Stimulated activated CD4-positive, alpha-beta T cell treated with anti-CD3 and anti-CD28 coated beads, TNF-alpha, amount 100 ng/mL, for 1 hour (primary cell): ENCODE data around the gene NFIC.
"Not testable (repeated sequence)": the region's sequence is repeated elsewhere in the genome, so short reads cannot be mapped to it uniquely, and the experiment has no call there.

Source experiments
- DNase-seq, 3 donors: peaks; one replicate each; pipeline ENCODE4 v3.0.0-alpha.2; 2020; ENCODE audit warnings: low read depth in 3 of 3, low spot score in 1 of 3

The NFIC gene

DNA sequence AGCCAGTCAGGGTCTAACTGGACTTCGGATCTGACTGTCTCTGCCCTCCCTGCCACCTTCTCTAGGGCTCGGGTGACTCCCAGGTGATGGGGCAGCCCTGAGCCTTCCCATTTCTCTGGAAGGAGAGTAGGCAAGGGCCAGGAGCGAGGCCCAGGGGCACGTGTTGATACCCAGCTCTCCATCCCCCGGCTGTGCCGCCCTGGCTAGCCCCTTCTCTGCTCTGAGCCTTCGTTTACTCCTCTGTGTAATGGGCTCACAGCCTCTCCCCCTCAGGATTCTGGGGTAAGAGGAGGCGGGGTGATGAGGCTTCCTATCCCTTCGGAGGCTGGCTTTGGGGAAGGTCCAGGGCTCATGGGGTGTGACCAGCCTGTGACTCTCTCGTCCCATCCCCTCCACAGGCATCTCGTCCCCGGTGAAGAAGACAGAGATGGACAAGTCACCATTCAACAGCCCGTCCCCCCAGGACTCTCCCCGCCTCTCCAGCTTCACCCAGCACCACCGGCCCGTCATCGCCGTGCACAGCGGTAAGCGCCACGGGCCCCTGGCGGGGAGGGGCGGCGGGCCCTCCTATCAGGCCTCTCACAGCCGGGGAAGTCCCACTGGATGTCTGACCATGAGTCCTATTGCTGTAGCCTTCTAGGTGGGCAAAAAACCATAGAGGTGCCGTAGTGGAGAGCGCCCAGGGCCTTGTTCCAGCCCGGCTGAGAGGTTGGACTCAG, 82.4 kb downstream of the NFIC start:
- no peak for DNase-seq

DNA sequence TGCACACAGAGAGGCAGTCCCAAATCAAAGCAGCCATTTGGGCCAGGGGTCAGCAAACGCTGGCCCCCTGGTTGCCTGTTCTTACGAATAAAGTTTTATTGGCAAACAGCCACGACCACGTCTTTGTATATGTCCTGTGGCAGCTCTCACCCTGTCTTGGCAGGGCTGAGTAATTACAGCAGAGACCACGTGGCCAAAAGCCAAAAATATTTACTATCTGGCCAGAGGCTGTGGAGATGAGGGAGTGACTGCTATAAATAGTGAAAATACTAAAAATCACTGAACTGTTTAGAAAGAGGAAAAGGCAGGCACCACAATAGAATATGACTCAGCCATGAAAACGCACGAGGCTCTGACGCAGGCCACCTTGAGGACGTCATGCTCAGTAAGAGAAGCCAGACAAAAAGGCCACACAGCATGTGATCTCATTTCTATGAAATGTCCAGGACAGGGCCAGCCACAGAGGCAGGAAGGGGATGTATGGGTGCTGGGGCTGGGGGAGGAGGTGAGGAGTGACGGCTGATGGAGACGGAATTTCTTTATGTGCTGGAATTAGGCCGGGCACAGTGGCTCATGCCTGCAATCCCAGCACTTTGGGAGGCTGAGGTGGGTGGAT, 84.5 kb downstream of the NFIC start:
- no peak for DNase-seq

DNA sequence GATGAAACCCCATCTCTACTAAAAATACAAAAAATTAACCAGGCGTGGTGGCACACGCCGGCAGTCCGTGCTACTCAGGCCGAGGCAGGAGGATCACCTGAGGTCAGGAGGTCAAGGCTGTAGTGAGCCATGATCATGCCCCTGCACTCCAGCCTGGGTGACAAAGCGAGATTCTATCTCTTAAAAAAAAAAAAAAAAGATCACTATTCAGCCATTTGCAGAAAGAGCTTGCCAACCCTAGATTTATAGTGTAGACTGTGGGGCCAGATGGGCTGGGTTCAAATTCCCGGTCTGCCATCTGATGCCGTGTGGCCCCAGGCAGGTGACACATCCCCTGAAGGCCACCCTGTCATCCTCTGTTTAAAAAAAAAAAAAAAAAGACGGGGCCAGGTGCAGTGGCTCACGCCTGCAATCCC, 85.1 kb downstream of the NFIC start:
- no peak for DNase-seq

DNA sequence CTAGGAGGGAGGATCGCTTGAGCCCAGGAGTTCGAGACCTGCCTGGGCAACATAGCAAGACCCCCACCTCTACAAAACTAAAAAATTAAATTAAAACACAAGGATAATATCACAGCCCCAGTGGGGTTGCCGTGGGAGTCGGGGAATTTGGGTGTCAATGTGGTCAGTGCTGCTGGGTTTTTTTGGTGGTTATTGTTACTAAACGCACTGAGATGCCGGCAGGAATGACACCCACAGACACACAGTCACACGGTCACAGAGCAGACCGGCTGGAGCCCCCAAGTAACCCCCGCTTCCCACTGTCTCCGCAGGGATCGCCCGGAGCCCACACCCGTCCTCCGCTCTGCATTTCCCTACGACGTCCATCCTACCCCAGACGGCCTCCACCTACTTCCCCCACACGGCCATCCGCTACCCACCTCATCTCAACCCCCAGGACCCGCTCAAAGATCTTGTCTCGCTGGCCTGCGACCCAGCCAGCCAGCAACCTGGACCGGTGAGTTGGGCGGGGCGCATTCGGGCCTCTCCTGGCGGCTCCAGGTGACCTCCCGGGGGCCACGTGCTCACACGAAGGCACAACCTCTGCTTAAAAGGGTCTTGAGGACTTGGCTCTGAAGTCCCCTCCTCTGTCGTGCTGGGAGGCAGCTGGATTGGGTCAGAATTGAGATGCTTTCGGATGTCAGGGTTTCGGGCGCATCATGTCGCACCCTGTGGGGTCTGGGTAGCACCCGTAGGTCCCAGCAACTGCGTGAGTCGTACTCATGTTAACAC, 86.0 kb downstream of the NFIC start:
- no peak for DNase-seq

DNA sequence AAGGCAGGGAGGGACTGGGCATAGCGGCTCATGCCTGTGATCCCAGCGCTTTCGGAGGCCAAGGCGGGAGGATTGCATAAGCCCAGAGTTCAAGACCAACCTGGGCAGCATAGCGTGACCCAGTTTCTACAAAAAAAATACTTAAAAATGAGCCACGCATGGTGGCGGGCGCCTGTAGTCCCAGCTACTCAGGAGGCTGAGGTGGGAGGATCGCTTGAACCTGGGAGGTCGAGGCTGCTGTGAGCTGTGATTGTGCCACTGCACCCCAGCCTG, 86.5 kb downstream of the NFIC start:
- not testable (repeated sequence) for DNase-seq

DNA sequence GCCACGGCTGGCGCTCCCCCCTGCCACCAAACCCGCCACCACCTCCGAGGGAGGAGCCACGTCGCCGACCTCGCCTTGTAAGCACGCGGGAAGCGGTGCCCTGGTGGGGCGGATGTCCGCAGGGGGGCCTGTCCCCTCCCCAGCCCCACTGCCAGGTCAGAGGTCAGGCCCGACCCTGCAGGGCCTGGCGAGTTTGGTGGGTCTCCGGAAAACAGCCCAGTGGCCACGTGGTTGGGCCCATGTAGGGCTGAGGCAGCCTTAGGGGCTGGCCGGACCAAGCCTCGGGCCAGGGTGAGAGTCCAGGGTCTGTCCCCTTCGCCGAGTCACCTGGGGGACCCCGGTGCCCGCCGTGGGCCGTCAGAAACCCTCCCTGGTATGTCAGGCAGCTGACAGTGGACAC, 87.5 kb downstream of the NFIC start:
- no peak for DNase-seq

DNA sequence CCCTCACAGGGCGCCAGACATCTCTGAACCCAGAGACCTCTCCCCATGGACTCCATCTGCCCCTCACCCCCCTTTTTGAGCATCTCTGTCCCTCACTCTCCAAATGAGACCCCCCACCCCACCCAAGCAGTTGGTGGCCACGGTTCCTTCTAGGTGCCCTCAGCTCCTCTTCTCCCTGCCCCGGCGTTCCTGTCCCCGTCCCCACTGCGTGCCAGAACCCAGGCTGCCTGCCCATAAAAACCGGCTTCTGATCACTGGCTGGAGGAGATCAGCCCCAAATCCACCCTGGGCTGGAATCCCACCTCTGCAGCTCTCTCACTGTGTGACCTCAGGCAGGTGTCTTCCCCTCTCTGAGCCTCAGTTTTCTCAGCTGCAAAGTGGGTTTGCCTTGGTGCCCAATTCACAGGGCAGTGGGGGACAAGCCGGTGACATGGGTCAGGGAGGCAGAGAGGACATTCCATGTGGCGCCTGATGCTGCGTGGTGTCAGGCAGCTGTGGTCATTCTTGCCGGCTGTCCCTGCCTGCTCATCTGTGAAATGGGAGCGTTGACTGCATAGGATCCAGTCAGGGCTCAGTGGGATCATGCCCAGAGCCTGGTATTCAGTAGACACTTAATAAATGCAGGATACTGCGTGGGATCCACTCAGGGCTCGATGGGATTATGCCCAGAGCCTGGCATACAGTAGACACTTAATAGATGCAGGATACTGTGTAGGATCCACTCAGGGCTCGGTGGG, 88.4 kb downstream of the NFIC start:
- no peak for DNase-seq

DNA sequence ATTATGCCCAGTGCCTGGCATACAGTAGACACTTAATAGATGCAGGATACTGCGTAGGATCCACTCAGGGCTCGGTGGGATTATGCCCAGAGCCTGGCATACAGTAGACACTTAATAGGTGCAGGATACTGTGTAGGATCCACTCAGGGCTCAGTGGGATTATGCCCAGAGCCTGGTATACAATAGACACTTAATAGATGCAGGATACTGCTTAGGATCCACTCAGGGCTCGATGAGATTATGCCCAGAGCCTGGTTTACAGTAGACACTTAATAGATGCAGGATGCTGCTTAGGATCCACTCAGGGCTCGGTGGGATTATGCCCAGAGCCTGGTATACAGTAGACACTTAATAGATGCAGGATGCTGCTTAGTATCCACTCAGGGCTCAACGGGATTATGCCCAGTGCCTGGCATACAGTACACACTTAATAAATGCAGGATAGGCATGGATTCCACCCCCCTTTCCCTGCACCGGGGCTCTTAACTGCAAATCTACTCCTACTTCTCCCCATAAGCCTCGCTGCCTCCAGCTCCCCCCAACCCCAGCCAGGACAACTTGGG, 89.1 kb downstream of the NFIC start:
- no peak for DNase-seq

DNA sequence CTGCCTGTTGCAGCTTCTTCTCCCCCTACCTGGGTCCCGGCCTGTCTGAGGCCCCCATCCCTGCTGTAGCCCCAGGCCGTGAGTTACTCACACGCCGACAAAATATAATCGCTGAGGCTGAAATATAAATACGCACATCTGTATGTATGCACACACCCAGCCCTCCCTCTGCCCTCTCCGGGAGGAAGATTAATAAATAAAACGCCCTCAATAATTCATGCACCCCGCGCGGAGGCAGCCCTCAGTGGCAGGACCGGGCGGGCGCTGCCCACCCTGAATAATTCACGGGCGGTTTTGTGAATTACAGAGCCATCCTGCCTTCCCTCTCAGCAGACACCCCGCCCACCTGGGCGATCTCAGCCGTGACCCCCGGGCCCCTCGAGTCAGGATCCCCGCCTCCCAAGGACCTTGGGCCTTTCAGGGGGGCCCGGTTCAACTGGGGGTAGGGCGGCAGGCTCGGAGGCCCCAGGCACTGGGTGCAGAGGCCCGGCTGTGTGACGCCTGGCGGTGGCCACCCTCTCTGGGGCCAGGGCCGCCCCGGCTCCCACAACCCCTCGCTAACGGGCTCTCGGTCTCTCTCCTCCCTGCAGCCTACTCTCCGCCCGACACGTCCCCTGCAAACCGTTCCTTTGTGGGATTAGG, 89.7 kb downstream of the NFIC start:
- DNase-seq, result no peak

DNA sequence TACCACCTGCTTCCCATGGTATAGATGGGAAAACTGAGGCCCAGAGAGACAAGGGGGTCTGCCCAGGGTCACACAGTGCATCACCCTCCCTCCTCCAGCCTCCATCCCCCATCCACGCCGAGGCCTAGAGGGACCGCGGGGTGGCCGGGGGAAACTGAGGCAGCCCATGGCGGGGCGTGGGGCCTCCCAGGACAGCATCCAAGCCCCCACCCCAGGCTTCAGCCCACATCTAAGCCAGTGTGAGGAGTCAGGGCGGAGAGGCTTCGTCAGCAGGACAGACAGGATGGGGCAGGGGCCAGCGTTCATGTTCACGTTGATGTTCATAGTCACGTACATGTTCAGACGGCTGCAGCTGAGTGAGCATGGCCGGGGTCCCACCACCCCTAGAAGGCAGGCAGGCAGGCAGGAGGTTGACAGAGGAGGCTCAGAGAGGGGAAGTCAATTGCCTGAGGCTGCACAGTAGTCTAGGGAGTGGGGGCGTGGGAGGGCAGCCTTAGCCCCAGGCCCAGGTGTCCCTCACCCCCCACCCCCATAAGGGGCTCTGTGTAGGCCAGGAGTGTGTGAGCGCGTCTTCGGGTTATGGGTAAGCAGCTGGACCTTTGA, 90.6 kb downstream of the NFIC start:
- no peak for DNase-seq

DNA sequence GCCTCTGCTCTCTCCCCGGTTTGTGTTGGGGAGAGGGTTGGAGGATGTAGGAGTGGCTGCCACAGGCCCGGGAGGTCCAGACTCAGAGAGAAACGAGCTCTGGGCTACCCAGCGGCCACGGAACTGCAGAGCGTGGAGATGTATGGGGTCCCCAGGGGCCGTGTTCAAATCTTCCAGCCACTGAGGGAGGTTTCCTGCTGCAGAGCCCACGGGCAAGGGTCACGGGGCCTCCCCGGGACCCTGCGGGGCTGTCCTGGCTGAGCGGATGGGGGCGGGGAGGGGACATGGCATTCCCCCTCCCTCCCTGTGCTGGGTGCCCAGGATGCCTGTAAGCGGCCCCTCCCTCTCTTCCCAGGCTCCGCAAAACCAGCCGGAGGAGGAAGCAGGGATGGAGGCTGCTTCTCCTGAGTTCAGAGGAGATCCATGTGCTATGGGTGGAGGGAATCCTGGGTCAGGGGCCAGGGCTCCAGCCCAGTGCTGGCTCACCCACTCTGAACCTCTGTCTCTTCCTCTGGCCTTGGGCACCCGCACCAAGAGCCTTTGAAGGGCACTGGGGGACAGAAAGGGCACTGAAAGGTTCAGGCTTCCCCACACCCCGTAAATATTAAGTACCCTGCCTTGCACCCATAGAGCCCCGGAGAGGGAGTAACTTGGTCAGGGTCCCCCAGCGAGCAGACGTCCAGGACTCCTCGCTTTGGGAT, 91.3 kb downstream of the NFIC start:
- no peak for DNase-seq

DNA sequence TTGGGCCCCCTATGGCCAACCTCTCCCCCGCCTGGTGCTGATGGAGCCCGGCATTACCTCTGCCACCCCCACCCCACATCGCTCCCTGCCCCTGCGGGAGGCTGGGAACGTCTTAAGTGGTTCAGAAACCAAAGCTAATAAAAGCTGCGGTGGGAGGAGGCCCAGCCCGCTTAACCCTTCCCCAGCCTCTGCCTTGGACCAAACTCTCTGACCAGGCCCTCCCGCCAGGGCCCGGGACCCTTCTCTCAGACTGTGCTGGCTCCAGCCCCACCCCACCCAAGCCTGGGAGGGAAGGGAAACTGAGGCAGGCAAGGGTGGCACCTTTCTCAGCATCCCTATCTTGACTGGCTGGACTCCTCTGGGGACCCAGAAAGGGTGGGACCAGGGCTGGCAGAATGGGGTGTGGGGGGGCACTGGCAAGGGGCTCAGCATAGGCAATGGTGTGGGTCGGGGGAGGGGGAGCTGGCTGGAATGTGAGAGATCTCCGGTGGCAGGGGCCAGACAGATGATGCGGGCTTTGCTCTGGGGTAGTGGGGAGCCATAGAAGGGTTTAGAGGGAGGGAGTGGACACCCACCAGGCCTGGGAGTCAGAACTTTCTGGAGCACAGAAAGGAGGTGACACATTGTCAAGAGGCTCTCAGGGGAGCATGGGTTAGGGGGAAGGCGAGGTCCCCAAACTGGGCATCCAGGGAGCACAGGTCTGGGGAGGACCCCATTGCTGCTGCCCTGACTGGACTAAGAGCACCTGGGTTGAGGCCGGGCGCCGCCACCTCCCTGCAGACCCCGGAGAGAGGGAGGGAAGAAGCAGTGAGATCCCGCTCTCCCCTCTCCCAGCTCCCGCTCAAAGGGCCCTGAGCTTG, 92.1 kb downstream of the NFIC start:
- no peak for DNase-seq

DNA sequence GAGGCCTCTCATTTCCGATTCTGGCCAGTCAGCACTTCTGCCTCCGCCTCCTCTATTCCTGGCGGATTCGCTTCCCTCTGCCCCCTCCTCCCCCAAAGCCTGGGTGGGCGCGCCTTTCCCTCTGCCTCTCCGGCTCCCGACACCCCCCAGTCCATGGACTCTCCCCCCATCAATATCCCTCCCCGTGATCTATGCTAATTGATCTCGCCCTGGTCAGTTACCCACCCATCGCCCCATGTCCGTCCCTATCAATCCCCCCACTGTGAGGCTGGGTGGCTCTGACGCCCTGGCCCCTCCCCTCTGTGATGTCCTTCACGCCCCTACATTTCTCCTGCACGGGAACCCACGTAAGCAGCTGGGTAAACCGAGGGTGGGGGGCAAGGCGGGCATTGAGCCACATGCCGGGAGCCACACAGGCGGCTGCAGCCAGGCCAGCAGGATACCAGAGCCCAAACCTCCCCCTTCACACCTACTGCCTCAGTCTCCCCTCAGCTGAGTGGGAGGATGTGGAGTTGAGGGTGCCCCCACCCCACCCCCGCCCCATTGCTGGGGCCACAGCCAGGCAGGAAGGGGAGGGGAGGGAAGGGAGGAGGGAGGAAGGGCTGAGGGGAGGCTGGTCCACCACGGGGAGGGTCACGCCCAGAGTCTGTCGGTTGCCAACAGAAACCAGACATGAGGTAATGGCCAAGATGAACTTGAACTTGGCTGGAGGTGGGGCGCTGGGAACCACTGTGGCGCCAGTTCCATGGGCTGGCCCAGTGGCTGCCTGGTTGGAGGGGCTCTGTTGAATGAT, 92.9 kb downstream of the NFIC start:
- no peak for DNase-seq

DNA sequence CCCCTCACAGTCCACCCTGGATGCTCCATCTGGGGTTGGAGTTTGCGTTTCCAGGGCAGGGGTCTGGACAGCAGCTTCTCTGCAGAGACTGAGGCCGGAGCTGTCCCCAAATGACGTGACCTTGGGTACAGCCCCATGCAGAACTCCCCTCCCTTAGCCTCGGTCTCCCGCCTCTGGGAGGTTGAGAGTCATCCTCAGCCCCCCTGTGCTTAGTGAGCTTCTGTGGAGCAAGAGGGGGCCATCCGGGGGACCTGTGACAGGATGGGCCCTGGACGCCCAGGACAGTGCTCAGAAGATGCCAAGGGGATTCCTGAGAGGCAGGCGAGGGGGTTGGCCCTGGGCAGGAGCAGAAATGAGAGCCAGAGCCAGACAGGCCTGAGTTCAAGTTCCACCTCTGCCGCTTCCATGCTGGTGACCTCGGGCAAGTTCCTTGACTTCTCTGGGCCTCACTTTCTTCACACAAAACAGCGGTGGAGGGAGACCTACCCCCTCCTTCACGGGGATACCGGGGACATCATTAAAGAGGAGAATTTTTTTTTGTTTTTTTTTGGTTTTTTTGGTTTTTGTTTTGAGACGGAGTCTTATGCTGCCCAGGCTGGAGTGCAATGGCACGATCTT, 93.7 kb downstream of the NFIC start:
- no peak for DNase-seq

DNA sequence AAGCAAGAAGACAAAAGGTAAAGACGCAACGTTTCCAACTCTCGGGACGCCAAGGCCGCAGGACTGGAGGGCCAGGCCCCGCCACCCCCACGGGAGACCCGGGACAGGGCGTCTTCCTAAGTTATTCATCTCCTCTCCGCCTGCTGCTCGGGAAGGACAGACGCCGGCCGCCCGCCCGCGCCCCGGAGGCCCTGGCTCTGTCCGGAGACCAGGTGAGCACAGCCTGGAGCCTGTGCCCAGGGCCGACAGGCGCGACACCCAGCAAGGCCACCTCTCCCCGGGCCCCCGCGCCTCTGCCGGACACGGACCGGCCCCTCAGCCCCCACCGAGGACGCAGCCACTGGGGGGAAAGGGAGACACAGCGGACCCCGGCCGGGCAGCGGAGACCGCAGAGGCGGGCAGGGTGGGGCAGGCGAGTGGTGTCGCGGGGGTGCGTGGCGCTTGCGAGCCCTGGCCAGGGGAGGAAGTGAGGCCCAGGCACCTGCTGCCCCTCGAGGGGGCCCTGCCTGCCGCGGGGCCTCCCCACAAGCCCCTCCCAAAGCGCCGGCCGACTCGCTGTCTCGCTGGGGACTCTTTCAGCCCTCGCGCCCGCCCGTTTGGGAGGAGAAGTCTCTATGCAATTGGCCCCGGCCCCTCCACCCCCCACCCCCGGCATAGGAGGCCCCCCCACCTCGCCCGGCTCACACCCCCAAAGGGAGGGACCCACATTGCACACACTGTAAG, 96.8 kb downstream of the NFIC start:
- DNase-seq, result no peak

DNA sequence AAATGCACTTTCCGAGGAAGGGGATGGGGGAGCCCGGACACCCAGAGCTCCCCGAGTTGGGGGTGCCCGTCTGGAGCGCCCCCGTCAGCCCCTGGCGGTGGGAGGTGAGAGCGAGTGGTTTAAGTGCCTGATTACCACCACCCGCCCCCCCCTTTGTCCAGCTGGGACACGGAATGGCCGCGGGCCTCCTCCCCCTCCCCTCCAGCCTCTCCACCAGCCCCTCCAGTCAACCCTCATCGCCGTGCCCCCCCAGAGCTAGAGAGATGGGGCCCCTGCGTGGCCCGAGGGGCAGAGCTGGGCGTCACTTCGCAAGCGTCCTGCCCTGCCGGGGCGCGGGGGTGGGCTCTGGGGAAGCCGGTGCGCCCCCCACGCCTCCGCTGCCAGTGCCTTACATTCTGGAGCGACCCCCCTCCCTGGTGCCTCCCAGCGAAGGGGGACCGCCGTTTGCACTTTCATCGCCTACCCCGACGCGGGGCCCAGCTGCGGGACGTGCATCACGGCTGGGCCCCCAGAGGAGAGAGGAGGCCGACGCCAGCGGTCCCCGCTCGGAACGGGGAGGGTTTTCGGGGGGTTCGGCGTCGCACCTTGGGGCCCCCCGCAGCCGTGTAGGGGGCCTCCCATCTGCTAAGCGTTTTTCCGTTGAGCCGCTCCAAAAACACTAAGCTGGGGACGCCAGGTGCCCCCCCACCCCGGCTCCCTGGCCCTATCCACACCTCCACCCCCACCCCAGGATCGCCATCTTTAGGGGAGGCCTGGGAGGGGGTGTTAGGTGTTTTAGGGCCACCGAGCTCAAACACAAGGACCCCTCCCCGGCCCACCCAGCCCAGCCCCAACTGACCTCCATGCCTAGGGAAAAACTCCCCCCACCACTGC, 97.6 kb downstream of the NFIC start:
- no peak for DNase-seq
